Activated CD8-positive, alpha-beta T cell treated with anti-CD3 and anti-CD28 coated beads for 36 hours (primary cell): ENCODE data around the gene ANKRD63. TPM values are rescaled to one million over a fixed set of nuclear protein-coding genes. Genes with fewer than 3 reads are reported as not detected.

Experiments used
- ATAC-seq: fragments of 200-7000 bp; cut with Tn5 transposase; one replicate; pipeline ENCODE4 v1.10.0; 2021; ENCODE audit warnings: mild to moderate bottlenecking, moderate library complexity
- CTCF ChIA-PET: fragments of 350-600 bp; sonication (Branson Sonifier 250); formaldehyde crosslinking; loops from one replicate; lab custom pipeline; 2021; ENCODE audit warnings: antibody characterized with exemption; lab: Charles Lee
- POLR2A ChIA-PET: fragments of 350-600 bp; sonication (Branson Sonifier 250); formaldehyde crosslinking; loops from one replicate; lab custom pipeline; 2021; ENCODE audit warnings: antibody characterized with exemption; lab: Charles Lee
- DNase-seq: peaks from one replicate; pipeline ENCODE4 v3.0.0-alpha.2; 2020
- H3K27ac Mint-ChIP-seq: one replicate; pipeline ENCODE4 v1.8.0; 2021; ENCODE audit warnings: mild to moderate bottlenecking, mixed read lengths
- H3K27me3 Mint-ChIP-seq: one replicate; pipeline ENCODE4 v1.8.0; 2021; ENCODE audit warnings: mixed read lengths
- H3K36me3 Mint-ChIP-seq: one replicate; pipeline ENCODE4 v1.8.0; 2021; ENCODE audit warnings: low read depth, mixed read lengths
- H3K4me1 Mint-ChIP-seq: one replicate; pipeline ENCODE4 v1.8.0; 2021; ENCODE audit warnings: low read depth, mixed read lengths
- H3K4me3 Mint-ChIP-seq: one replicate; pipeline ENCODE4 v1.8.0; 2021; ENCODE audit warnings: mild to moderate bottlenecking, moderate library complexity, mixed read lengths
- H3K9me3 Mint-ChIP-seq: one replicate; pipeline ENCODE4 v1.8.0; 2021; ENCODE audit warnings: mixed read lengths
- intact Hi-C: fragments of 100-400 bp; cut with micrococcal nuclease; formaldehyde crosslinking; loops from one replicate; pipeline ENCODE4 v1.10.0; 2022
- total RNA-seq, 2 experiments: library from RNA; stranded (reverse); gene quantifications; one replicate each; pipeline ENCODE4 v1.2.3, GENCODE V29; 2021
- TF ChIP-seq, protein P1 (sequence below): fragments of 200-600 bp; IDR thresholded peaks from one replicate; pipeline ENCODE4 v1.8.0; 2022; ENCODE audit warnings: antibody characterized with exemption, mild to moderate bottlenecking

The ANKRD63 gene
- total RNA-seq, 2 experiments from 2014 or later = not detected

- no peak for ATAC-seq
- peak; percentile 18 for DNase-seq
- peak overlapping the region; percentile 97 for H3K27ac Mint-ChIP-seq
- H3K27me3 Mint-ChIP-seq = no peaks in the 10 kb centered on the region
- ChIA-PET POLR2A (interaction anchor here (0.6 to 4.1 kb wide), 11 partner anchors 9 to 338 kb away, joined by 3 to 37 read pairs (median 5); partner anchors contain the start of genes ANKRD63, BAHD1, INAFM2 and IVD), CTCF (interaction anchor here (0.9 to 23.8 kb wide), 16 partner anchors 8 to 258 kb away, joined by 3 to 595 read pairs (median 5); partner anchors contain the start of genes ANKRD63, CCDC9B and INAFM2)
- TF ChIP-seq, protein P1, sequence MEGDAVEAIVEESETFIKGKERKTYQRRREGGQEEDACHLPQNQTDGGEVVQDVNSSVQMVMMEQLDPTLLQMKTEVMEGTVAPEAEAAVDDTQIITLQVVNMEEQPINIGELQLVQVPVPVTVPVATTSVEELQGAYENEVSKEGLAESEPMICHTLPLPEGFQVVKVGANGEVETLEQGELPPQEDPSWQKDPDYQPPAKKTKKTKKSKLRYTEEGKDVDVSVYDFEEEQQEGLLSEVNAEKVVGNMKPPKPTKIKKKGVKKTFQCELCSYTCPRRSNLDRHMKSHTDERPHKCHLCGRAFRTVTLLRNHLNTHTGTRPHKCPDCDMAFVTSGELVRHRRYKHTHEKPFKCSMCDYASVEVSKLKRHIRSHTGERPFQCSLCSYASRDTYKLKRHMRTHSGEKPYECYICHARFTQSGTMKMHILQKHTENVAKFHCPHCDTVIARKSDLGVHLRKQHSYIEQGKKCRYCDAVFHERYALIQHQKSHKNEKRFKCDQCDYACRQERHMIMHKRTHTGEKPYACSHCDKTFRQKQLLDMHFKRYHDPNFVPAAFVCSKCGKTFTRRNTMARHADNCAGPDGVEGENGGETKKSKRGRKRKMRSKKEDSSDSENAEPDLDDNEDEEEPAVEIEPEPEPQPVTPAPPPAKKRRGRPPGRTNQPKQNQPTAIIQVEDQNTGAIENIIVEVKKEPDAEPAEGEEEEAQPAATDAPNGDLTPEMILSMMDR = no peak
- no peaks in the 10 kb centered on the region for H3K9me3 Mint-ChIP-seq
- peaks cover 36% of the 10 kb centered on the region for H3K4me1 Mint-ChIP-seq
- H3K36me3 Mint-ChIP-seq = peaks cover 16% of the 10 kb centered on the region
- H3K4me3 Mint-ChIP-seq = peak overlapping the region; percentile 95
- intact Hi-C loops = no loop called here
These were observed 24.0 kb upstream of the ANKRD63 start for GRCh38 chr15:40306908-40307307.

DNA sequence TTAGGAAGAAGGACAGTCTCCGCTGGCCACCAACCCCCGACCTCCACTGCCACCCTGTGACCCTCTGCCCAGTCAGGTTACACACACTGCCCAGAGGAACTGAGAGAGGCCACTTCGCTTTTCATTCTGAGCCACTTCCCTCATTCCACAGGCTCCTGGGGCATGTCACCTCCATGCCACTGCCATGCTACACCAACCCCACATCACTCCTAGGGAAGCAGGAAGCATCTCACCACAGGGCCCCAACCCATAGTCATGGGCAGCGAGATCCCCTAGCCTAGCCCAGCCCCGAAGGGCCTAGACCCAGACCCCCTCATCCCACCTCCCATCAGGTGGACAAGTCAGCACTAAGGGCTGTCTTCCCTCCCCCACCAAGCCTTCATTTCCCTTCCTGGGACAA, 23.5 kb upstream of the ANKRD63 start:
- CTCF ChIA-PET = interaction anchor here (0.9 to 23.8 kb wide), 11 partner anchors 7 to 115 kb away, joined by 3 to 595 read pairs (median 8); partner anchors contain the start of genes ANKRD63, CCDC9B and INAFM2
- peaks cover 20% of the 10 kb centered on the region for H3K36me3 Mint-ChIP-seq
- H3K27me3 Mint-ChIP-seq = no peaks in the 10 kb centered on the region
- DNase-seq = no peak
- TF ChIP-seq, protein P1 = no peak
- intact Hi-C loops = no loop called here
- POLR2A ChIA-PET = interaction anchor here (1.3 to 4.1 kb wide), 3 partner anchors 17 to 134 kb away, joined by 5 to 37 read pairs (median 5); partner anchors contain the start of genes ANKRD63, BAHD1 and INAFM2
- no peak for ATAC-seq
- H3K4me3 Mint-ChIP-seq = peak overlapping the region; percentile 95
- H3K27ac Mint-ChIP-seq = peak overlapping the region; percentile 63
- peaks cover 36% of the 10 kb centered on the region for H3K4me1 Mint-ChIP-seq
- no peaks in the 10 kb centered on the region for H3K9me3 Mint-ChIP-seq

- intact Hi-C loops = no loop called here
- TF ChIP-seq, protein P1 = no peak
- ChIA-PET CTCF (interaction anchor here (1.7 to 23.8 kb wide), 4 partner anchors 16 to 34 kb away, joined by 5 to 595 read pairs (median 192); partner anchors contain the start of genes CCDC9B and INAFM2), POLR2A (interaction anchor here (1.0 kb wide), 1 partner anchor 28 kb away, joined by 3 read pairs; no protein-coding TSS in a partner anchor)
- peaks cover 36% of the 10 kb centered on the region for H3K4me1 Mint-ChIP-seq
- no peaks in the 10 kb centered on the region for H3K9me3 Mint-ChIP-seq
- peaks cover 30% of the 10 kb centered on the region for H3K36me3 Mint-ChIP-seq
- H3K27ac Mint-ChIP-seq = no peak overlapping the region
- no peak for ATAC-seq
- no peak for DNase-seq
- no peaks in the 10 kb centered on the region for H3K27me3 Mint-ChIP-seq
- no peak overlapping the region for H3K4me3 Mint-ChIP-seq
These were observed 22.4 kb upstream of the ANKRD63 start for GRCh38 chr15:40305281-40305680.

- Mint-ChIP-seq H3K27ac (no peak overlapping the region), H3K27me3 (no peaks in the 10 kb centered on the region), H3K36me3 (peaks cover 42% of the 10 kb centered on the region), H3K4me1 (peaks cover 21% of the 10 kb centered on the region), H3K9me3 (peaks cover 1% of the 10 kb centered on the region), H3K4me3 (no peak overlapping the region)
- ATAC-seq (no peak), DNase-seq (no peak)
- CTCF ChIA-PET = interaction anchor here (0.8 to 23.8 kb wide), 4 partner anchors 17 to 268 kb away, joined by 3 to 595 read pairs (median 6); partner anchors contain the start of gene INAFM2
- TF ChIP-seq, protein P1 = no peak
- POLR2A ChIA-PET = no interaction called here
- intact Hi-C loops = no loop called here
These were observed 20.7 kb upstream of the ANKRD63 start for GRCh38 chr15:40303576-40303975.

GRCh38 chr15:40302981-40303380, 20.1 kb upstream of the ANKRD63 start:
- DNase-seq (no peak), ATAC-seq (no peak)
- CTCF ChIA-PET = interaction anchor here (0.8 to 23.8 kb wide), 3 partner anchors 17 to 267 kb away, joined by 3 to 595 read pairs (median 4); no protein-coding TSS in a partner anchor
- Mint-ChIP-seq H3K4me1 (peaks cover 21% of the 10 kb centered on the region), H3K9me3 (peaks cover 1% of the 10 kb centered on the region), H3K27me3 (no peaks in the 10 kb centered on the region), H3K27ac (no peak overlapping the region), H3K36me3 (peaks cover 42% of the 10 kb centered on the region), H3K4me3 (no peak overlapping the region)
- TF ChIP-seq, protein P1 = no peak
- POLR2A ChIA-PET = no interaction called here
- intact Hi-C loops = no loop called here
